Astrocyte of the cerebellum (primary cell): ENCODE results near the gene DOCK4.

ENCODE experiments used
- DNase-seq: peaks from one replicate; pipeline ENCODE4 v3.0.0-alpha.2; 2011; ENCODE audit warnings: low read depth
- H3K4me3 ChIP-seq: 2 replicates; pipeline ENCODE4 v1.5.1; 2011; ENCODE audit warnings: mild to moderate bottlenecking, low read depth, low read length, moderate library complexity
- CTCF ChIP-seq: IDR thresholded peaks from 2 replicates; pipeline ENCODE4 v1.5.1; 2012; ENCODE audit warnings: low read length, low read depth, moderate library complexity, mild to moderate bottlenecking; ENCODE audit errors: missing control alignments
- in situ Hi-C: cut with HindIII; loops from 2 replicates; pipeline ENCODE4 v1.10.0; 2017; ENCODE audit warnings: low sequenced_read_pairs

DOCK4 gene

GRCh38 chr7:112089551-112089950 is 116.6 kb downstream of the DOCK4 start:
- in situ Hi-C loops: no loop called here
- H3K4me3 ChIP-seq: no peak overlapping the region
- no peak for TF ChIP-seq CTCF
- no peak for DNase-seq

- no peak overlapping the region for H3K4me3 ChIP-seq
- no peak for DNase-seq
- no peak for TF ChIP-seq CTCF
- in situ Hi-C loops: no loop called here
Observed at GRCh38 chr7:112088484-112089016, 117.6 kb downstream of the DOCK4 start.

GRCh38 chr7:112086496-112087254 is 119.5 kb downstream of the DOCK4 start:
- H3K4me3 ChIP-seq: no peak overlapping the region
- DNase-seq: no peak
- TF ChIP-seq CTCF: no peak
- in situ Hi-C loops: no loop called here

- H3K4me3 ChIP-seq: no peak overlapping the region
- no peak for TF ChIP-seq CTCF
- in situ Hi-C loops: no loop called here
- no peak for DNase-seq
Observed at GRCh38 chr7:112084520-112084971, 121.7 kb downstream of the DOCK4 start.

GRCh38 chr7:112083776-112084355 is 122.3 kb downstream of the DOCK4 start:
- no peak for DNase-seq
- H3K4me3 ChIP-seq: no peak overlapping the region
- no peak for TF ChIP-seq CTCF
- in situ Hi-C loops: no loop called here

- no peak for DNase-seq
- in situ Hi-C loops: no loop called here
- no peak overlapping the region for H3K4me3 ChIP-seq
- no peak for TF ChIP-seq CTCF
Observed at GRCh38 chr7:112082306-112082705, 123.9 kb downstream of the DOCK4 start.
